ENCODE results near the gene HACE1.
"Not testable (repeated sequence)": the region's sequence is repeated elsewhere in the genome, so short reads cannot be mapped to it uniquely, and the experiment has no call there.

Gene HACE1

GRCh38 chr6:104737567-104737966, 122.2 kb downstream of the HACE1 start:
- not testable (repeated sequence) for DNase-seq, ATAC-seq

GRCh38 chr6:104736545-104736944, 123.2 kb downstream of the HACE1 start:
- DNase-seq: no peak
- ATAC-seq: no peak

- no peak for DNase-seq
- no peak for ATAC-seq
Measured at GRCh38 chr6:104730450-104730849, 129.3 kb downstream of the HACE1 start.

GRCh38 chr6:104729433-104729832, 130.3 kb downstream of the HACE1 start:
- ATAC-seq: no peak
- no peak for DNase-seq

GRCh38 chr6:104728448-104728847, 131.3 kb downstream of the HACE1 start:
- ATAC-seq: no peak
- no peak for DNase-seq

GRCh38 chr6:104718672-104719071, 141.0 kb downstream of the HACE1 start:
- no peak for ATAC-seq
- no peak for DNase-seq

GRCh38 chr6:104716858-104717257, 142.9 kb downstream of the HACE1 start:
- no peak for DNase-seq
- ATAC-seq: no peak

- no peak for DNase-seq
- no peak for ATAC-seq
Measured at GRCh38 chr6:104714796-104715195, 144.9 kb downstream of the HACE1 start.

- DNase-seq: no peak
- ATAC-seq: no peak
Measured at GRCh38 chr6:104713982-104714381, 145.7 kb downstream of the HACE1 start.

- ATAC-seq (no peak), DNase-seq (no peak)
Measured at GRCh38 chr6:104711371-104711770, 148.3 kb downstream of the HACE1 start.

GRCh38 chr6:104710543-104711335, 149.0 kb downstream of the HACE1 start:
- DNase-seq: no peak
- no peak for ATAC-seq

GRCh38 chr6:104705916-104706442, 153.7 kb downstream of the HACE1 start:
- ATAC-seq (no peak), DNase-seq (no peak)

- DNase-seq (peak; percentile 17), ATAC-seq (peak; percentile 92)
Measured at GRCh38 chr6:104705095-104705707, 154.5 kb downstream of the HACE1 start.

GRCh38 chr6:104704191-104704590, 155.5 kb downstream of the HACE1 start:
- no peak for ATAC-seq

GRCh38 chr6:104702126-104702841, 157.4 kb downstream of the HACE1 start:
- no peak for ATAC-seq
- DNase-seq: no peak

More at GRCh38 chr6:104704191-104704590, 155.5 kb downstream of the HACE1 start:
- DNase-seq: no peak

GRCh38 chr6:104700371-104701185, 159.1 kb downstream of the HACE1 start:
- ATAC-seq (no peak), DNase-seq (no peak)

- ATAC-seq: no peak
- no peak for DNase-seq
Measured at GRCh38 chr6:104699593-104700329, 160.0 kb downstream of the HACE1 start.

- no peak for DNase-seq
- no peak for ATAC-seq
Measured at GRCh38 chr6:104698979-104699378, 160.7 kb downstream of the HACE1 start.

GRCh38 chr6:104692008-104692407, 167.7 kb downstream of the HACE1 start:
- ATAC-seq: no peak
- no peak for DNase-seq

GRCh38 chr6:104689551-104690205, 170.0 kb downstream of the HACE1 start:
- ATAC-seq (no peak), DNase-seq (no peak)

All from stimulated activated naive CD8-positive, alpha-beta T cell treated with anti-CD3 and anti-CD28 coated beads, Interleukin-15, Interleukin-2, amounts not matched to agents 100 U/mL and 50 U/mL, for 24 hours (primary cell).